H1 (cell line): ENCODE results near the gene SLC38A1. TPM values are rescaled to one million over a fixed set of nuclear protein-coding genes. Genes with fewer than 3 reads are reported as not detected.

Experiments used
- CTCF ChIA-PET: fragments of 300-600 bp; sonication (Branson Sonifier 250); formaldehyde crosslinking; loops from one replicate; lab custom pipeline; 2021; ENCODE audit not compliant: partially characterized antibody; lab: Charles Lee
- POLR2A ChIA-PET: fragments of 300-600 bp; sonication (Branson Sonifier 250); formaldehyde crosslinking; loops from one replicate; lab custom pipeline; 2021; ENCODE audit warnings: inconsistent platforms; ENCODE audit not compliant: partially characterized antibody; lab: Charles Lee
- DNase-seq, 2 experiments: peaks; one replicate each; pipeline versions ENCODE4 v3.0.0 to v3.0.0-alpha.2; 2010 to 2022; ENCODE audit warnings: low spot score in 2 of 2, low read depth in 1 of 2, mixed read lengths in 1 of 2
- FAIRE-seq: peaks from 2 replicates; lab custom pipeline; 2011; peaks lifted over from hg19 to GRCh38; lab: Jason Lieb, UNC
- H2AFZ ChIP-seq: 2 replicates; pipeline ENCODE4 v1.8.1; 2012; ENCODE audit warnings: low read length, inconsistent platforms
- H2AK5ac ChIP-seq: 2 replicates; pipeline ENCODE4 v1.6.1; 2013; ENCODE audit warnings: low read depth, low read length
- H2BK120ac ChIP-seq: replicated peaks from 2 replicates; pipeline ENCODE3; 2013; ENCODE audit warnings: low read depth, low read length, inconsistent platforms
- H2BK12ac ChIP-seq: 2 replicates; pipeline ENCODE4 v1.6.1; 2013; ENCODE audit warnings: low read depth, low read length
- H2BK15ac ChIP-seq: 2 replicates; pipeline ENCODE4 v1.6.1; 2013; ENCODE audit warnings: low read length
- H2BK20ac ChIP-seq: 2 replicates; pipeline ENCODE4 v1.6.1; 2013; ENCODE audit warnings: low read length
- H2BK5ac ChIP-seq: 2 replicates; pipeline ENCODE4 v1.6.1; 2013; ENCODE audit warnings: low read depth, low read length
- H3K14ac ChIP-seq: 2 replicates; pipeline ENCODE4 v1.6.1; 2013; ENCODE audit warnings: inconsistent platforms; ENCODE audit not compliant: insufficient read length
- H3K18ac ChIP-seq: 2 replicates; pipeline ENCODE4 v1.6.1; 2013; ENCODE audit warnings: low read length; ENCODE audit errors: extremely low read depth
- H3K23ac ChIP-seq: 2 replicates; pipeline ENCODE4 v1.6.1; 2013; ENCODE audit warnings: inconsistent platforms; ENCODE audit not compliant: insufficient read length
- H3K23me2 ChIP-seq: 2 replicates; pipeline ENCODE4 v1.6.1; 2013; ENCODE audit warnings: low read depth, low read length
- H3K27ac ChIP-seq: 2 replicates; pipeline ENCODE4 v1.6.1; 2011; ENCODE audit warnings: low read depth, low read length, inconsistent platforms
- H3K27me3 ChIP-seq, 4 experiments: replicated peaks in 1 of 4; 1 replicate in 1 of 4; 2 replicates in 3 of 4; pipeline versions ENCODE4 v1.6.1 to v1.8.1; 2011 to 2013; ENCODE audit warnings: low read length in 3 of 4, mild to moderate bottlenecking in 3 of 4, inconsistent platforms in 2 of 4, mixed read lengths in 2 of 4, moderate library complexity in 1 of 4; ENCODE audit not compliant: control insufficient read depth in 3 of 4, insufficient read depth in 3 of 4; ENCODE audit errors: extremely low read depth in 1 of 4
- H3K36me3 ChIP-seq, 4 experiments: 2 replicates each; pipeline versions ENCODE4 v1.6.1 to v1.8.1; 2011 to 2013; ENCODE audit warnings: mild to moderate bottlenecking in 4 of 4, low read length in 3 of 4, moderate library complexity in 2 of 4, control low read depth in 1 of 4, inconsistent platforms in 1 of 4; ENCODE audit not compliant: insufficient read depth in 4 of 4, control insufficient read depth in 2 of 4
- H3K4ac ChIP-seq: replicated peaks from 2 replicates; pipeline ENCODE3; 2013; ENCODE audit warnings: low read length, low read depth, mixed read lengths, inconsistent platforms; ENCODE audit not compliant: insufficient read length
- H3K4me1 ChIP-seq, 4 experiments: replicated peaks in 1 of 4; 1 replicate in 1 of 4; 2 replicates in 3 of 4; pipeline versions ENCODE4 v1.6.1 to v1.8.1; 2011 to 2013; ENCODE audit warnings: low read length in 3 of 4, inconsistent platforms in 2 of 4, mixed read lengths in 1 of 4; ENCODE audit not compliant: insufficient read depth in 4 of 4, control insufficient read depth in 3 of 4
- H3K4me2 ChIP-seq, 2 experiments: 2 replicates each; pipeline versions ENCODE4 v1.6.1 to v1.8.1; 2011 to 2013; ENCODE audit warnings: low read depth in 2 of 2, low read length in 2 of 2, control low read depth in 1 of 2, inconsistent platforms in 1 of 2, mild to moderate bottlenecking in 1 of 2; ENCODE audit not compliant: insufficient read depth in 1 of 2
- H3K4me3 ChIP-seq, 4 experiments: fragments of 200-600, 300-600 bp in 1 of 4; sonication (generic), shearing (Covaris generic), sonication (Bioruptor Twin) in 1 of 4; 2 replicates each; pipeline versions ENCODE4 v1.5.1 to v1.8.1; 2011 to 2016; ENCODE audit warnings: low read length in 4 of 4, low read depth in 3 of 4, control low read depth in 2 of 4, inconsistent platforms in 2 of 4, mild to moderate bottlenecking in 2 of 4, mixed read lengths in 1 of 4, moderate library complexity in 1 of 4; ENCODE audit not compliant: insufficient read depth in 2 of 4; ENCODE audit errors: extremely low read depth in 1 of 4
- H3K56ac ChIP-seq: replicated peaks from 2 replicates; pipeline ENCODE3; 2013; ENCODE audit warnings: low read depth, mild to moderate bottlenecking, mixed read lengths, low read length, inconsistent platforms; ENCODE audit not compliant: insufficient read length
- H3K79me1 ChIP-seq: 2 replicates; pipeline ENCODE4 v1.6.1; 2013; ENCODE audit warnings: low read depth, low read length, control low read depth
- H3K79me2 ChIP-seq, 2 experiments: 2 replicates each; pipeline versions ENCODE4 v1.6.1 to v1.8.1; 2012 to 2013; ENCODE audit warnings: low read length in 2 of 2, mild to moderate bottlenecking in 2 of 2, inconsistent platforms in 1 of 2; ENCODE audit not compliant: insufficient read depth in 2 of 2, control insufficient read depth in 1 of 2
- H3K9ac ChIP-seq, 4 experiments: replicated peaks in 1 of 4; 1 replicate in 1 of 4; 2 replicates in 3 of 4; pipeline versions ENCODE4 v1.6.1 to v1.8.1; 2011 to 2013; ENCODE audit warnings: low read depth in 3 of 4, low read length in 3 of 4, control low read depth in 2 of 4, mild to moderate bottlenecking in 2 of 4, moderate library complexity in 2 of 4, inconsistent platforms in 1 of 4; ENCODE audit errors: extremely low read depth in 1 of 4
- H3K9me3 ChIP-seq, 2 experiments: 2 replicates each; pipeline versions ENCODE4 v1.6.1 to v1.8.1; 2012 to 2013; ENCODE audit warnings: mild to moderate bottlenecking in 2 of 2, moderate library complexity in 2 of 2, control low read depth in 1 of 2, inconsistent platforms in 1 of 2, low read depth in 1 of 2, low read length in 1 of 2, mixed read lengths in 1 of 2; ENCODE audit not compliant: insufficient read depth in 2 of 2
- H4K20me1 ChIP-seq, 2 experiments: replicated peaks in 1 of 2; 2 replicates each; pipeline versions ENCODE3 to v1.8.1; 2011 to 2013; ENCODE audit warnings: inconsistent platforms in 2 of 2, low read length in 2 of 2, mild to moderate bottlenecking in 1 of 2; ENCODE audit not compliant: insufficient read depth in 2 of 2, control insufficient read depth in 1 of 2
- H4K5ac ChIP-seq: 2 replicates; pipeline ENCODE4 v1.6.1; 2013; ENCODE audit warnings: low read length, low read depth, mixed read lengths, inconsistent platforms; ENCODE audit not compliant: insufficient read length
- H4K8ac ChIP-seq: 2 replicates; pipeline ENCODE4 v1.8.0; 2013; ENCODE audit warnings: mild to moderate bottlenecking, moderate library complexity, low read length, inconsistent platforms; ENCODE audit not compliant: insufficient read depth; ENCODE audit errors: extremely low read depth
- H4K91ac ChIP-seq: replicated peaks from 2 replicates; pipeline ENCODE3; 2013; ENCODE audit warnings: low read length, mixed read lengths, inconsistent platforms; ENCODE audit not compliant: insufficient read length
- E2F6 ChIP-seq: IDR thresholded peaks from 2 replicates; pipeline ENCODE4 v1.6.1; 2012; ENCODE audit warnings: inconsistent platforms
- EP300 ChIP-seq, 2 experiments: IDR thresholded peaks; 1 replicate in 1 of 2; 2 replicates in 1 of 2; pipeline ENCODE4 v1.6.1; 2011 to 2012; ENCODE audit warnings: low read depth in 2 of 2, low read length in 2 of 2, mild to moderate bottlenecking in 2 of 2, borderline replicate concordance in 1 of 2, inconsistent platforms in 1 of 2, moderate library complexity in 1 of 2
- EZH2 ChIP-seq: fragments of 200-600 bp; sonication (generic); IDR thresholded peaks from 2 replicates; pipeline ENCODE4 v1.7.1; 2012; ENCODE audit warnings: low read depth, mild to moderate bottlenecking, moderate library complexity, low read length, inconsistent platforms; ENCODE audit not compliant: severe bottlenecking
- MAFK ChIP-seq: IDR thresholded peaks from 2 replicates; pipeline ENCODE4 v1.6.1; 2012; ENCODE audit warnings: low read depth, mild to moderate bottlenecking, improper control_type of control experiment, low read length
- POLR2AphosphoS5 ChIP-seq: IDR thresholded peaks from 2 replicates; pipeline ENCODE4 v1.6.1; 2011; ENCODE audit warnings: low read depth, low read length
- POU5F1 ChIP-seq: IDR thresholded peaks from 2 replicates; pipeline ENCODE4 v1.6.1; 2011; ENCODE audit warnings: low read depth, mild to moderate bottlenecking, low read length, moderate library complexity
- RAD21 ChIP-seq, 2 experiments: IDR thresholded peaks in 1 of 2; conservative IDR thresholded peaks in 1 of 2; 2 replicates each; pipeline ENCODE4 v1.6.1; 2011; ENCODE audit warnings: low read depth in 2 of 2, low read length in 2 of 2, improper control_type of control experiment in 1 of 2, inconsistent platforms in 1 of 2, mild to moderate bottlenecking in 1 of 2, moderate library complexity in 1 of 2
- RFX5 ChIP-seq: IDR thresholded peaks from 2 replicates; pipeline ENCODE4 v1.6.1; 2011; ENCODE audit warnings: low read depth, low read length, improper control_type of control experiment, borderline replicate concordance
- RXRA ChIP-seq: IDR thresholded peaks from 2 replicates; pipeline ENCODE4 v1.6.1; 2011; ENCODE audit warnings: low read depth, mild to moderate bottlenecking, low read length, moderate library complexity; ENCODE audit not compliant: insufficient read depth
- SIN3A ChIP-seq, 2 experiments: IDR thresholded peaks in 1 of 2; conservative IDR thresholded peaks in 1 of 2; 2 replicates each; pipeline ENCODE4 v1.6.1; 2011 to 2012; ENCODE audit warnings: low read length in 2 of 2, improper control_type of control experiment in 1 of 2, low read depth in 1 of 2, mild to moderate bottlenecking in 1 of 2
- SIRT6 ChIP-seq: IDR thresholded peaks from one replicate; pipeline ENCODE4 v1.7.1; 2012; ENCODE audit warnings: low read length, inconsistent platforms
- SP1 ChIP-seq: IDR thresholded peaks from 2 replicates; pipeline ENCODE4 v1.6.1; 2011; ENCODE audit warnings: low read depth, low read length
- SRF ChIP-seq: IDR thresholded peaks from 2 replicates; pipeline ENCODE4 v1.6.1; 2011; ENCODE audit warnings: mild to moderate bottlenecking, low read depth, low read length, moderate library complexity
- WGBS, 2 experiments: shearing (Covaris generic) in 1 of 2; methylation state at CpG; one replicate each; pipeline versions ENCODE4 v1.1.6 to v1.1.7; 2013 to 2015; ENCODE audit warnings: low lambda C conversion rate in 2 of 2, mixed read lengths in 2 of 2, inconsistent platforms in 1 of 2, low coverage in 1 of 2, missing lambda C conversion rate in 1 of 2; ENCODE audit not compliant: insufficient replicate concordance in 2 of 2, insufficient coverage in 1 of 2, insufficient read length in 1 of 2; ENCODE audit errors: extremely low coverage in 1 of 2, missing lambda C conversion rate in 1 of 2; 5-methylcytosine and 5-hydroxymethylcytosine counted together
- polyA plus RNA-seq, 7 experiments: library from polyadenylated mRNA; depleted of rRNA in 3 of 7; stranded (reverse) in 5 of 7; unstranded in 2 of 7; fragments of >200 nt in 5 of 7; fragments of 200-250 nt in 2 of 7; gene quantifications; 1 replicate in 5 of 7; 2 replicates in 1 of 7; 4 replicates in 1 of 7; pipeline versions ENCODE4 v1.2.1 to v1.2.3, GENCODE V29; 2011 to 2013; ENCODE audit warnings: missing spikeins in 2 of 7, mixed read lengths in 2 of 7
- total RNA-seq: library from RNA; stranded (reverse); fragmentation: NEBNext Ultra II Directional; extraction: Animal tissue kit (Norgen Biotek cat#: 25700); gene quantifications from 2 replicates; pipeline ENCODE4 v1.2.1, GENCODE V29; 2021

The SLC38A1 gene
- total and polyA plus RNA-seq, 2 of the 8 experiments (the other 6 are each of a cell fraction or from before 2014, with no cell fraction given): 83.4 to 242 TPM

- Histone ChIP-seq H4K91ac (no peak overlapping the region), H3K14ac (no peak overlapping the region), H3K9ac (no peak overlapping the region), H4K5ac (no peak overlapping the region), H4K8ac (no peak overlapping the region), H3K9me3 (no peaks in the 10 kb centered on the region), H3K18ac (no peak overlapping the region), H3K4me2 (no peak overlapping the region), H2BK12ac (no peak overlapping the region), H2AK5ac (no peak overlapping the region), H3K4me1 (no peaks in the 10 kb centered on the region), H2BK20ac (no peak overlapping the region), H3K27me3 (no peaks in the 10 kb centered on the region), H3K56ac (no peak overlapping the region), H3K79me1 (peaks cover 6% of the 10 kb centered on the region; the same call in 1 of the 2 replicates), H4K20me1 (peaks cover 4 to 13% of the 10 kb centered on the region in 2 experiments), H3K4me3 (no peak overlapping the region), H3K36me3 (peaks cover 5 to 73% (median 27%) of the 10 kb centered on the region in 4 experiments; a peak in 6 of 8 replicates), H3K23me2 (no peaks in the 10 kb centered on the region), H2BK5ac (no peak overlapping the region), H2AFZ (no peak overlapping the region), H3K27ac (no peak overlapping the region), H2BK15ac (no peak overlapping the region), H3K4ac (no peak overlapping the region), H3K79me2 (peaks cover under 1 to 96% of the 10 kb centered on the region in 2 experiments; a peak in 3 of 4 replicates), H3K23ac (no peak overlapping the region), H2BK120ac (no peak overlapping the region)
- DNase-seq (no peak), FAIRE-seq (no peak)
- CTCF ChIA-PET: interaction anchor here (1.2 to 1.3 kb wide), 2 partner anchors 35 to 109 kb away, joined by 3 to 4 read pairs; partner anchors contain the start of gene SLC38A1
- 81% methylated on average over 2 of the region's 2 CpGs; no CpG with 5 or more reads in 1 of the 2 experiments for WGBS, 2 experiments
- POLR2A ChIA-PET: interaction anchor here (0.9 to 4.1 kb wide), 6 partner anchors 12 to 42 kb away, joined by 3 to 17 read pairs (median 4); partner anchors contain the start of gene SLC38A1
- TF ChIP-seq POLR2AphosphoS5 (no peak), EP300 (IDR thresholded peaks at IDR 0.05; ENCODE audit: borderline replicate concordance in 1 of 2, low read depth in 2 of 2, low read length in 2 of 2) (no peak), RFX5 (no peak), RAD21 (IDR thresholded peaks at IDR 0.05 in 1 of 2, conservative IDR thresholded peaks at IDR 0.05 in 1 of 2; ENCODE audit: low read depth in 2 of 2, low read length in 2 of 2) (no peak), SIRT6 (no peak), E2F6 (no peak), SIN3A (conservative IDR thresholded peaks at IDR 0.05 in 1 of 2, IDR thresholded peaks at IDR 0.05 in 1 of 2; ENCODE audit: low read depth in 1 of 2, low read length in 2 of 2) (no peak), EZH2 (no peak), POU5F1 (no peak), RXRA (no peak), SRF (no peak), SP1 (no peak), MAFK (no peak)
These were observed 35.4 kb downstream of the SLC38A1 start for GRCh38 chr12:46233423-46233822.
